ENCODE data around the gene MIAT. TPM values are rescaled to one million over a fixed set of nuclear protein-coding genes. Genes with fewer than 3 reads are reported as not detected.

The MIAT gene
- total RNA-seq, 2 donors from 2014 or later = 1.2 to 4.4 TPM

GRCh38 chr22:26718488-26718887 lies 61.1 kb downstream of the MIAT start:
- Mint-ChIP-seq H3K36me3 (ENCODE audit: low read depth) (peaks cover 7% of the 10 kb centered on the region), H3K27ac (no peak overlapping the region), H3K4me1 (peaks cover 16% of the 10 kb centered on the region), H3K9me3 (no peaks in the 10 kb centered on the region), H3K27me3 (ENCODE audit: insufficient read depth) (no peaks in the 10 kb centered on the region), H3K4me3 (no peak overlapping the region)
- DNase-seq = no peak
- Histone ChIP-seq H3K4me1 (ENCODE audit: control insufficient read depth, insufficient read depth, low read length) (peaks cover 4% of the 10 kb centered on the region), H3K9ac (ENCODE audit: extremely low read depth, low read length, poor library complexity, severe bottlenecking) (no peak overlapping the region), H3K9me3 (ENCODE audit: control insufficient read depth, low read length) (no peaks in the 10 kb centered on the region), H3K27me3 (ENCODE audit: control insufficient read depth, insufficient read depth, low read length, poor library complexity, severe bottlenecking) (no peaks in the 10 kb centered on the region), H3K4me3 (ENCODE audit: low read length) (no peak overlapping the region), H3K36me3 (ENCODE audit: control insufficient read depth, insufficient read depth, low read length) (peaks cover 13% of the 10 kb centered on the region), H3K27ac (ENCODE audit: low read depth, low read length) (no peak overlapping the region)
- no peak for TF ChIP-seq CTCF (conservative IDR thresholded peaks at IDR 0.05)
- 85 to 96% methylated on average over 3 to 5 of the region's 5 CpGs for WGBS, 2 experiments (ENCODE audit: insufficient coverage in 1 of 2, insufficient read length in 1 of 2)

- H3K27me3 ChIP-seq (ENCODE audit: control insufficient read depth, insufficient read depth, low read length, poor library complexity, severe bottlenecking) = no peaks in the 10 kb centered on the region
- no peaks in the 10 kb centered on the region for H3K27me3 Mint-ChIP-seq (ENCODE audit: insufficient read depth)
- H3K9me3 ChIP-seq (ENCODE audit: control insufficient read depth, low read length) = no peaks in the 10 kb centered on the region
- H3K4me3 Mint-ChIP-seq = no peak overlapping the region
- no peak overlapping the region for H3K27ac Mint-ChIP-seq
- H3K36me3 Mint-ChIP-seq (ENCODE audit: low read depth) = peaks cover 7% of the 10 kb centered on the region
- peaks cover 4% of the 10 kb centered on the region for H3K4me1 ChIP-seq (ENCODE audit: control insufficient read depth, insufficient read depth, low read length)
- H3K36me3 ChIP-seq (ENCODE audit: control insufficient read depth, insufficient read depth, low read length) = peaks cover 13% of the 10 kb centered on the region
- no peak overlapping the region for H3K4me3 ChIP-seq (ENCODE audit: low read length)
- H3K27ac ChIP-seq (ENCODE audit: low read depth, low read length) = no peak overlapping the region
- 90 to 93% methylated on average over 4 of the region's 4 CpGs for WGBS, 2 experiments (ENCODE audit: insufficient coverage in 1 of 2, insufficient read length in 1 of 2)
- no peak for DNase-seq
- TF ChIP-seq CTCF (conservative IDR thresholded peaks at IDR 0.05) = no peak
- peaks cover 12% of the 10 kb centered on the region for H3K4me1 Mint-ChIP-seq
- no peaks in the 10 kb centered on the region for H3K9me3 Mint-ChIP-seq
- no peak overlapping the region for H3K9ac ChIP-seq (ENCODE audit: extremely low read depth, low read length, poor library complexity, severe bottlenecking)
Observed at GRCh38 chr22:26718905-26719304, 61.5 kb downstream of the MIAT start.

- no peaks in the 10 kb centered on the region for H3K4me1 ChIP-seq (ENCODE audit: control insufficient read depth, insufficient read depth, low read length)
- peaks cover 9% of the 10 kb centered on the region for H3K9me3 ChIP-seq (ENCODE audit: control insufficient read depth, low read length)
- Mint-ChIP-seq H3K27me3 (ENCODE audit: insufficient read depth) (no peaks in the 10 kb centered on the region), H3K9me3 (peaks cover 5% of the 10 kb centered on the region), H3K36me3 (ENCODE audit: low read depth) (peaks cover 23% of the 10 kb centered on the region), H3K27ac (no peak overlapping the region), H3K4me3 (no peak overlapping the region), H3K4me1 (no peaks in the 10 kb centered on the region)
- H3K4me3 ChIP-seq (ENCODE audit: low read length) = no peak overlapping the region
- DNase-seq = no peak
- no peak overlapping the region for H3K9ac ChIP-seq (ENCODE audit: extremely low read depth, low read length, poor library complexity, severe bottlenecking)
- no peaks in the 10 kb centered on the region for H3K27me3 ChIP-seq (ENCODE audit: control insufficient read depth, insufficient read depth, low read length, poor library complexity, severe bottlenecking)
- H3K27ac ChIP-seq (ENCODE audit: low read depth, low read length) = no peak overlapping the region
- peaks cover 17% of the 10 kb centered on the region for H3K36me3 ChIP-seq (ENCODE audit: control insufficient read depth, insufficient read depth, low read length)
- no peak for TF ChIP-seq CTCF (conservative IDR thresholded peaks at IDR 0.05)
- WGBS, 2 experiments (ENCODE audit: insufficient coverage in 1 of 2, insufficient read length in 1 of 2) = 90 to 95% methylated on average over 1 to 3 of the region's 3 CpGs
Observed at GRCh38 chr22:26722159-26722558, 64.8 kb downstream of the MIAT start.
